Esophagus muscularis mucosa (tissue), 4 donors: ENCODE measurements around the gene TMEM144. TPM values are rescaled to one million over a fixed set of nuclear protein-coding genes. Genes with fewer than 3 reads are reported as not detected.

ENCODE experiments used
- DNase-seq: peaks from one replicate; pipeline ENCODE4 v3.0.0-alpha.2; 2017; ENCODE audit errors: extremely low spot score
- H3K27ac ChIP-seq, 4 donors: fragments of 200-600 bp; sonication (generic); replicated peaks in 1 of 4; 1 replicate in 3 of 4; 2 replicates in 1 of 4; pipeline ENCODE4 v1.5.1; 2016 to 2019; ENCODE audit warnings: mild to moderate bottlenecking in 1 of 4
- H3K27me3 ChIP-seq, 4 donors: fragments of 200-600 bp; sonication (generic); one replicate each; pipeline versions ENCODE4 v1.5.1 to v1.6.0; 2016 to 2019
- H3K36me3 ChIP-seq, 4 donors: fragments of 200-600 bp; sonication (generic); one replicate each; pipeline ENCODE4 v1.5.1; 2016 to 2019
- H3K4me1 ChIP-seq, 4 donors: fragments of 200-600 bp; sonication (generic); one replicate each; pipeline ENCODE4 v1.5.1; 2016 to 2019
- H3K4me3 ChIP-seq, 4 donors: fragments of 200-600 bp; sonication (generic); 1 replicate in 2 of 4; 2 replicates in 2 of 4; pipeline ENCODE4 v1.5.1; 2016 to 2019; ENCODE audit warnings: mild to moderate bottlenecking in 4 of 4, moderate library complexity in 1 of 4
- H3K9me3 ChIP-seq, 4 donors: fragments of 200-600 bp; sonication (generic); 1 replicate in 3 of 4; 2 replicates in 1 of 4; pipeline ENCODE4 v1.5.1; 2016 to 2019
- CTCF ChIP-seq, 3 experiments: fragments of 200-600 bp in 2 of 3; fragments of 450-650 bp in 1 of 3; sonication (generic) in 2 of 3; IDR thresholded peaks; one replicate each; pipeline ENCODE4 v1.5.1; 2017 to 2019; ENCODE audit warnings: antibody characterized with exemption in 3 of 3, mild to moderate bottlenecking in 2 of 3, moderate library complexity in 1 of 3
- EP300 ChIP-seq: sonication (generic); formaldehyde crosslinking; IDR thresholded peaks from one replicate; pipeline ENCODE4 v1.6.1; 2017; ENCODE audit warnings: antibody characterized with exemption
- POLR2A ChIP-seq: fragments of 450-650 bp; IDR thresholded peaks from one replicate; pipeline ENCODE4 v1.6.1; 2017; ENCODE audit warnings: antibody characterized with exemption, moderate library complexity, mild to moderate bottlenecking, low read depth
- POLR2AphosphoS5 ChIP-seq, 2 donors: sonication (generic); formaldehyde crosslinking; IDR thresholded peaks; one replicate each; pipeline ENCODE4 v1.6.1; 2017; ENCODE audit warnings: antibody characterized with exemption in 2 of 2
- WGBS: methylation state at CpG from one replicate; pipeline ENCODE4 v1.1.5; 2018; 5-methylcytosine and 5-hydroxymethylcytosine counted together
- intact Hi-C: fragments of 100-400 bp; cut with DNase I; formaldehyde crosslinking; loops from one replicate; pipeline ENCODE4 v1.15.1; 2023
- total RNA-seq, 4 donors: library from RNA; depleted of rRNA; stranded (reverse); fragments of >200 nt; gene quantifications; one replicate each; pipeline versions ENCODE4 v1.1.0 to v1.2.1, GENCODE V29; 2016

TMEM144 gene
- total RNA-seq, 4 donors from 2014 or later, result 1.3 to 3.3 (median 2.7) TPM

GRCh38 chr4:158197194-158197776, 13.0 kb upstream of the TMEM144 start:
- 91% methylated on average over 5 of the region's 5 CpGs for WGBS
- Histone ChIP-seq H3K27me3 (no peaks in the 10 kb centered on the region), H3K4me1 (peaks cover 0 to 6% (median 0%) of the 10 kb centered on the region in 4 donors), H3K36me3 (peaks cover 0 to 8% (median 0%) of the 10 kb centered on the region in 4 donors), H3K4me3 (no peak overlapping the region), H3K9me3 (no peaks in the 10 kb centered on the region), H3K27ac (no peak overlapping the region)
- intact Hi-C loops, result no loop called here
- TF ChIP-seq EP300 (no peak), CTCF (IDR thresholded peaks at IDR 0.05) (no peak), POLR2AphosphoS5 (IDR thresholded peaks at IDR 0.05) (no peak), POLR2A (no peak)
- no peak for DNase-seq

DNA sequence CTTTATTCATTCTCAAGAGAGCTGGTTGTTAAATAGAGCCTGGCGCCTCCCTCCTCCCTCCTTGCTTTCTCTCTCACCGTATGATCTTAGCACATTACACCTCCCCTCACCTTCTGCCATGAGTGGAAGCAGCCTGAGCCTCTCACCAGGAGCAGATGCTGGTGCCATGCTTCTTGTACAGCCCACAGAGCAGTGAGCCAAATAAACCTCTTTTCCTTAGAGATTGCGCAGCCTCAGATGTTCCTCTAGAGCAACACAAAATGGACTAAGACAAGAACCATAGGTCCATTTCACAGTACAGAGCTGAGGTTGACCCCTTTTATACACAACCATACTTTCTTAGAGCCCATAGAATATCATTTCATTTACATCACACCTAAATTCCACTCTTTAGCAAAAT, 10.1 kb upstream of the TMEM144 start:
- H3K27ac ChIP-seq, result no peak overlapping the region
- H3K36me3 ChIP-seq, result peaks cover 0 to 8% (median 0%) of the 10 kb centered on the region in 4 donors
- no peak for DNase-seq
- H3K4me1 ChIP-seq, result no peaks in the 10 kb centered on the region
- H3K9me3 ChIP-seq, result no peaks in the 10 kb centered on the region
- TF ChIP-seq POLR2A, result no peak
- TF ChIP-seq EP300, result no peak
- TF ChIP-seq POLR2AphosphoS5 (IDR thresholded peaks at IDR 0.05), result no peak
- no peak for TF ChIP-seq CTCF (IDR thresholded peaks at IDR 0.05)
- WGBS, result 94% methylated on average over 3 of the region's 3 CpGs
- H3K27me3 ChIP-seq, result no peaks in the 10 kb centered on the region
- H3K4me3 ChIP-seq, result no peak overlapping the region
- intact Hi-C loops, result no loop called here

DNA sequence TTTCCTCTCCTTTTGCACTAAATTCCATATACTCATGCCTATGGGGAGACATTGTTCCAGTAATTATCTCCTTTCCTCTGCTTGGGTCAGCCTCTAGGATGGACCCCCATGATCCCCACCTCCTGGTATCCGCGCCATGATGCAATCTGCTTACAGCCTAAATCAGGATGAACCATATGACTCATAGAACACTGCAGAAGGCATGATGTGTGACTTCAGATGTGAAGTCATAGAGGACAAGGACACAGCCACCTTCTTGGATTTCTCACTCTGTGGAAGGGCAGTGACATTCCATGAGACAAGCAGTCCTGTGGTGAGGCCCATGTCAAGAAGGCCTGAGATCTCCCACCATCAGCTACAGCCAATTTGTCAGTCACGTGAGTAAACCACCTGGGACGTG, 9.0 kb upstream of the TMEM144 start:
- TF ChIP-seq POLR2AphosphoS5 (IDR thresholded peaks at IDR 0.05) (no peak), EP300 (no peak), POLR2A (no peak), CTCF (IDR thresholded peaks at IDR 0.05) (no peak)
- DNase-seq, result no peak
- no peaks in the 10 kb centered on the region for H3K4me1 ChIP-seq
- H3K9me3 ChIP-seq, result no peaks in the 10 kb centered on the region
- no peak overlapping the region for H3K27ac ChIP-seq
- intact Hi-C loops, result no loop called here
- H3K27me3 ChIP-seq, result no peaks in the 10 kb centered on the region
- 90% methylated on average over 4 of the region's 4 CpGs for WGBS
- H3K36me3 ChIP-seq, result peaks cover 0 to 8% (median 0%) of the 10 kb centered on the region in 4 donors
- H3K4me3 ChIP-seq, result no peak overlapping the region

DNA sequence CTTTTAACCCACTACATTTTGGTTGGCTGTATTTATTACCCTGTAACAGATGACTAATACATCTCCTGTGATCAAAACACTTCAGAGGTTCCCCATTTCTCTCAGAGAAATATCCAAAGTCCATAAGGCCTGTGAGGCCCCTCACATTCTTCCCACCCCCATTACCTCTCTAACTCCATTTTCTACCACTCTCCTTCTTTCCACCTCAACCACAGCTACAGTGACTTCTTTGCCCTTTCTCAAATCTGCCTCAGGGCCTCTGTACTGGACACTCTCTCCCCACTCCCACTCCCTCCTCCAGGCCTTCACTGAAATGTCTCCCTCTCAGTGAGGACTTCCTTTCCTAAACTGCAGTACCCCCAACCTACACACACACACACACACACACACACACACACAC, 8.4 kb upstream of the TMEM144 start:
- no peaks in the 10 kb centered on the region for H3K9me3 ChIP-seq
- no peak overlapping the region for H3K4me3 ChIP-seq
- DNase-seq, result no peak
- no peak for TF ChIP-seq EP300
- TF ChIP-seq POLR2A, result no peak
- no peak for TF ChIP-seq POLR2AphosphoS5 (IDR thresholded peaks at IDR 0.05)
- TF ChIP-seq CTCF (IDR thresholded peaks at IDR 0.05), result no peak
- H3K27ac ChIP-seq, result no peak overlapping the region
- no peaks in the 10 kb centered on the region for H3K27me3 ChIP-seq
- no peaks in the 10 kb centered on the region for H3K4me1 ChIP-seq
- H3K36me3 ChIP-seq, result peaks cover 0 to 8% (median 0%) of the 10 kb centered on the region in 4 donors
- intact Hi-C loops, result no loop called here

DNA sequence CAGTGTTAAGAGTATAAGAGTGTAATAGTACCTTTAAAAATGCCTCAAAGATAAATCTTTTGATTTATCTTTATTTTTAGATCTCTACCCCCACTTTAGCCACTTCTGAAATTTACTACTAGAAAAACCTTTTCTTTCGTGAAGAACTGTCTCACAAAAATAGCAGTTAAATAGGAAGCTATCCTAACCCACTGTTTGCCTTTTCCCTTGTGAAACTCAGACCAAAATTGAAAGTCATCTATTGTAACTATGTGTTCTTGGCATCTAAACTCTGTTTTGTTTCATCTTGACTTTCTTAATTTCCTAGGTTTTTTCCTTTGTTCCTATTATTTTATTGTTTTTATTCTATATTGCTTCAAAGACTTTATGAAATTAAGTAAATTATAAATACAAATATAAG, 7.8 kb upstream of the TMEM144 start:
- no peak for DNase-seq
- WGBS, result 57% methylated on average over 1 of the region's 1 CpG
- no peaks in the 10 kb centered on the region for H3K4me1 ChIP-seq
- peaks cover 0 to 8% (median 0%) of the 10 kb centered on the region in 4 donors for H3K36me3 ChIP-seq
- H3K9me3 ChIP-seq, result no peaks in the 10 kb centered on the region
- TF ChIP-seq CTCF (IDR thresholded peaks at IDR 0.05), result no peak
- TF ChIP-seq POLR2A, result no peak
- TF ChIP-seq POLR2AphosphoS5 (IDR thresholded peaks at IDR 0.05), result no peak
- no peaks in the 10 kb centered on the region for H3K27me3 ChIP-seq
- intact Hi-C loops, result no loop called here
- no peak overlapping the region for H3K27ac ChIP-seq
- H3K4me3 ChIP-seq, result no peak overlapping the region
